Heart left ventricle (tissue), 16 donors: Measurements from ENCODE around the gene ENAM. TPM values are rescaled to one million over a fixed set of nuclear protein-coding genes. Genes with fewer than 3 reads are reported as not detected.
"Not testable (repeated sequence)": the region's sequence is repeated elsewhere in the genome, so short reads cannot be mapped to it uniquely, and the experiment has no call there.

ENCODE experiments used
- ATAC-seq, 4 donors: fragments of 200-7000 bp; cut with Tn5 transposase; one replicate each; pipeline ENCODE4 v1.9.1; 2020 to 2022; ENCODE audit warnings: moderate library complexity in 4 of 4, mild to moderate bottlenecking in 3 of 4, moderate number of reproducible peaks in 1 of 4
- DNase-seq, 5 donors: peaks; one replicate each; pipeline ENCODE4 v3.0.0-alpha.2; 2020
- H3K27ac ChIP-seq, 12 donors: fragments of 200-600 bp; sonication (generic) in 4 of 12; one replicate each; pipeline versions ENCODE4 v1.5.0 to v1.8.0; 2016 to 2022; ENCODE audit warnings: mild to moderate bottlenecking in 2 of 12
- H3K27me3 ChIP-seq, 9 donors: fragments of 200-600 bp; sonication (generic) in 2 of 9; one replicate each; pipeline versions ENCODE4 v1.5.1 to v1.8.0; 2016 to 2022; ENCODE audit warnings: mild to moderate bottlenecking in 3 of 9
- H3K36me3 ChIP-seq, 9 donors: fragments of 200-600 bp; sonication (generic) in 2 of 9; one replicate each; pipeline versions ENCODE4 v1.5.0 to v1.8.0; 2018 to 2022; ENCODE audit warnings: mild to moderate bottlenecking in 2 of 9
- H3K4me1 ChIP-seq, 12 donors: fragments of 200-600 bp; sonication (generic) in 4 of 12; one replicate each; pipeline versions ENCODE4 v1.5.0 to v1.8.0; 2016 to 2022; ENCODE audit warnings: mild to moderate bottlenecking in 3 of 12
- H3K4me3 ChIP-seq, 12 donors: fragments of 200-600 bp; sonication (generic) in 4 of 12; one replicate each; pipeline versions ENCODE4 v1.5.0 to v1.8.0; 2017 to 2022; ENCODE audit warnings: mild to moderate bottlenecking in 9 of 12, moderate library complexity in 4 of 12
- H3K9me3 ChIP-seq, 12 donors: fragments of 200-600 bp; sonication (generic) in 4 of 12; one replicate each; pipeline versions ENCODE4 v1.5.0 to v1.8.0; 2016 to 2022; ENCODE audit warnings: mild to moderate bottlenecking in 1 of 12
- POLR2A ChIP-seq, 2 donors: fragments of 450-650 bp; IDR thresholded peaks; one replicate each; pipeline ENCODE4 v1.6.1; 2017; ENCODE audit warnings: antibody characterized with exemption in 2 of 2, mild to moderate bottlenecking in 2 of 2, moderate library complexity in 2 of 2
- WGBS, 4 donors: extraction: QIAGEN DNeasy Blood & Tissue Kit in 2 of 4; methylation state at CpG; one replicate each; pipeline versions ENCODE4 v1.1.5 to v1.1.7; 2013 to 2018; 5-methylcytosine and 5-hydroxymethylcytosine counted together
- intact Hi-C, 10 donors: fragments of 100-400 bp; cut with DNase I; formaldehyde crosslinking; loops; one replicate each; pipeline versions ENCODE4 v1.11.1 to v1.14.2; 2022
- polyA plus RNA-seq, 2 donors: library from polyadenylated mRNA; stranded (reverse); fragments of 200-250 nt; gene quantifications; one replicate each; pipeline ENCODE4 v1.2.3, GENCODE V29; 2013
- total RNA-seq, 9 donors: library from RNA; depleted of rRNA in 2 of 9; stranded (reverse); fragments of >200 nt in 2 of 9; fragmentation: NEBNext Ultra II Directional in 3 of 9; extraction: Animal tissue kit (Norgen Biotek cat#: 25700) in 3 of 9; gene quantifications; one replicate each; pipeline versions ENCODE4 v1.1.0 to v1.2.4, GENCODE V29; 2016 to 2023
- TF ChIP-seq, protein P1 (sequence below), 12 donors: fragments of 200-600 bp; sonication (generic) in 4 of 12; IDR thresholded peaks; one replicate each; pipeline versions ENCODE4 v1.5.0 to v1.8.0; 2018 to 2022; ENCODE audit warnings: antibody characterized with exemption in 12 of 12, mild to moderate bottlenecking in 5 of 12
- donor health status: ischemic (EF 13 %, LVEDD 7.1; RV severe dilation, severe dysfunction).
- donor health status: healthy with polysubstance abuse.
- donor health status: DM: no; HTN: yes; CAD: no.
- donor health status: DM: no; HTN: no; CAD: no.
- donor health status: ischemic (EF 25% LVEDD 6.9; RV normal size, moderate dysfunction).
- donor health status: ischemic (EF 25% LVEDD 5.7; RV mildly dilated, moderate dysfunction).
- donor health status: healthy.
- donor health status: DM: yes; HTN: yes; CAD: no.
- donor health status: ischemic (EF 35%, LVEDD 5.7; RV mildly dilated, moderate dysfunction).
- donor health status: nonischemic (EF 11% LVEDD 7.7; RV severe dilation, severe dysfunction).
- donor health status: DM: yes; HTN: yes; CAD: no.
- donor health status: PGD.
- donor health status: ischemic (EF 29% LVEDD 5.4; RV normal size, mild dysfunction).
- donor health status: nonischemic (EF 23%, LVEDD 6.1; RV moderate dilation, normal function).

ENAM gene
- total and polyA plus RNA-seq, 11 donors, result 0.98 to 16.0 (median 6.8) TPM

- peaks cover 0 to 16% (median 0%) of the 10 kb centered on the region in 12 donors for H3K4me1 ChIP-seq
- no peaks in the 10 kb centered on the region for H3K9me3 ChIP-seq
- intact Hi-C loops, result no loop called here
- TF ChIP-seq POLR2A (IDR thresholded peaks at IDR 0.05), result no peak
- TF ChIP-seq, protein P1, sequence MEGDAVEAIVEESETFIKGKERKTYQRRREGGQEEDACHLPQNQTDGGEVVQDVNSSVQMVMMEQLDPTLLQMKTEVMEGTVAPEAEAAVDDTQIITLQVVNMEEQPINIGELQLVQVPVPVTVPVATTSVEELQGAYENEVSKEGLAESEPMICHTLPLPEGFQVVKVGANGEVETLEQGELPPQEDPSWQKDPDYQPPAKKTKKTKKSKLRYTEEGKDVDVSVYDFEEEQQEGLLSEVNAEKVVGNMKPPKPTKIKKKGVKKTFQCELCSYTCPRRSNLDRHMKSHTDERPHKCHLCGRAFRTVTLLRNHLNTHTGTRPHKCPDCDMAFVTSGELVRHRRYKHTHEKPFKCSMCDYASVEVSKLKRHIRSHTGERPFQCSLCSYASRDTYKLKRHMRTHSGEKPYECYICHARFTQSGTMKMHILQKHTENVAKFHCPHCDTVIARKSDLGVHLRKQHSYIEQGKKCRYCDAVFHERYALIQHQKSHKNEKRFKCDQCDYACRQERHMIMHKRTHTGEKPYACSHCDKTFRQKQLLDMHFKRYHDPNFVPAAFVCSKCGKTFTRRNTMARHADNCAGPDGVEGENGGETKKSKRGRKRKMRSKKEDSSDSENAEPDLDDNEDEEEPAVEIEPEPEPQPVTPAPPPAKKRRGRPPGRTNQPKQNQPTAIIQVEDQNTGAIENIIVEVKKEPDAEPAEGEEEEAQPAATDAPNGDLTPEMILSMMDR (IDR thresholded peaks at IDR 0.05), result no peak
- no peaks in the 10 kb centered on the region for H3K36me3 ChIP-seq
- DNase-seq, result no peak
- H3K27me3 ChIP-seq, result no peaks in the 10 kb centered on the region
- H3K27ac ChIP-seq, result no peak overlapping the region
- no peak for ATAC-seq
- 87 to 93% (median 89%) methylated on average over 5 of the region's 5 CpGs for whole genome bisulfite sequencing, 4 donors
- no peak overlapping the region for H3K4me3 ChIP-seq
These were observed 5.9 kb downstream of the ENAM start for GRCh38 chr4:70634482-70634881.

DNA sequence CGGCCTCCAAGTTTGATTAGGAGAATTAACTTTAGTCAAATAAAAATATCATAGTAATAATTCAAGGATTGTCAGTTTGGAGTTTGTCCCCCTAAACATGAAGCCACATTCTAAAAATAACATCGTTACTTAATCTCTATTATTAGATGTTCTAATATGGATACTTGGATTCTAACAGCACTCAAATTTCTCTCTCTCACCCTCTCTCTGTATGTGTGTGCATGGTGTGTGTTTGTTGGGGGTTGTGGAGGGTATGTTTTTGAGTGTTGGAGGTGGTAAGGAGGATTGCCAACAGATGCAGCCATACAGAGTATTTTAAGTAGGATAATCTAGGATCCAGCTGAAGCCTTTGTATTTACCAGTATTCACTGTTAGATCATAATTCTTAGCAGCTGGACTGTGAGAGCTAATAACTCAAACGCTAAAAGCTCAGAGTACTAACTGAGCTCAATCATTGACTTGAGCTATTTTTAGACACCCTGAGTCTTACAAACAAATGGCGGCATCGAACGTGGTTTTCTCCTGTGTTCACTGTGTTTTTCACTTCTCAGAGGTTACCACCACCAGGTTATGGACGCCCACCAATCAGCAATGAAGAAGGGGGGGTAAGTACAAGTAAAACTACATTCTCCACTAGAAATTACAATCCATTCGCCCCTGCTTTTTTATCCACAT, 8.8 kb downstream of the ENAM start:
- intact Hi-C loops, result loop anchor here in 1 of 10 donors (5.0 kb wide), 1 partner anchor 50 kb away; the partner anchor contains the start of gene UTP3
- H3K9me3 ChIP-seq, result no peaks in the 10 kb centered on the region
- peak overlapping the region in 9 of 12 donors; percentile 9 to 40 (median 29) for H3K4me3 ChIP-seq
- DNase-seq (no peak), ATAC-seq (peak; percentile 75 to 90 (median 90))
- H3K36me3 ChIP-seq, result no peaks in the 10 kb centered on the region
- H3K27ac ChIP-seq, result peak overlapping the region; percentile 41 to 85 (median 70)
- 30 to 41% (median 38%) methylated on average over 8 of the region's 8 CpGs for WGBS, 4 donors
- peaks cover 0 to 16% (median 0%) of the 10 kb centered on the region in 12 donors for H3K4me1 ChIP-seq
- TF ChIP-seq, protein P1 (IDR thresholded peaks at IDR 0.05), result no peak
- TF ChIP-seq POLR2A (IDR thresholded peaks at IDR 0.05), result no peak
- H3K27me3 ChIP-seq, result no peaks in the 10 kb centered on the region

DNA sequence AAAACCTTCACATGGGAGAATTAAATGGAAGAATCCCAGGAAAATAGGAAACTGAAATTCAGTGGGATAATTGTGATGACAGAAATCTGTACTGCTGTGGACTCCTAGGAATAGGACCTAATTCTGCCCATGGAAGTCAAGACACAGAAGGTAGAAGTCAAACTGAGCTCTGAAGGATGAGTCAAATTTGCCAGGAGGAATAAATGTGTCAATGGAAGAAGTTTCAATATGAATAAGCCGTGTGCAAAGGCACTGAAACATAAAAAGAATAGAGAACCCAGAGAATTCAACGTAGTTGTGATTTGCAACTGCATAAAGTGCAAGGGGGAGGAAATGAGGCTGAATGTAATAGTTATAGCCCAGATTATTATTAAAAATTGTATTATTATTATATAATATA, 11.6 kb downstream of the ENAM start:
- no peak overlapping the region for H3K27ac ChIP-seq
- H3K36me3 ChIP-seq, result no peaks in the 10 kb centered on the region
- no peak for DNase-seq
- TF ChIP-seq, protein P1 (IDR thresholded peaks at IDR 0.05), result no peak
- TF ChIP-seq POLR2A (IDR thresholded peaks at IDR 0.05), result no peak
- intact Hi-C loops, result loop anchor here in 1 of 10 donors (10.0 kb wide), 1 partner anchor 365 kb away; no protein-coding TSS in a partner anchor
- H3K9me3 ChIP-seq, result no peaks in the 10 kb centered on the region
- H3K4me1 ChIP-seq, result peaks cover 0 to 16% (median 0%) of the 10 kb centered on the region in 12 donors
- WGBS, 4 donors, result 82 to 90% (median 85%) methylated on average over 2 of the region's 2 CpGs
- no peaks in the 10 kb centered on the region for H3K27me3 ChIP-seq
- ATAC-seq, result no peak
- H3K4me3 ChIP-seq, result no peak overlapping the region

DNA sequence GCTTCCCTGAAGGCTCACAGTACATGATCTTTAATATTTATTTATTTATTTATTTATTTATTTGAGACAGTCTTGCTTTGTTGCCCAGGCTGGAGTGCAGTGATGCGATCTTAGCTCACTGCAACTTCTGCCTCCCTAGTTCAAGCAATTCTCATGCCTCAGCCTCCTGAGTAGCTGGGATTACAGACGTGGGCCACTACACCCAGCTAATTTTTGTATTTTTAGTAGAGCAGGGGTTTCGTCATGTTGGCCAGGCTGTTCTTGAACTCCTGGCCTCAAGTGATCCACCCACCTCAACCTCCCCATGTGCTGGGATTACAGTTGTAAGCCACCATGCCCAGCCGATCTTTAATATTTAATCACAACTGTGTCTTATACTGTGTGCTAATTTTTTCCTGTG, 22.2 kb downstream of the ENAM start:
- not testable (repeated sequence) for H3K4me3 ChIP-seq, H3K9me3 ChIP-seq, H3K4me1 ChIP-seq, H3K27me3 ChIP-seq, H3K27ac ChIP-seq, ATAC-seq, DNase-seq, H3K36me3 ChIP-seq
- WGBS, 4 donors, result 79 to 89% (median 85%) methylated on average over 4 of the region's 4 CpGs
- intact Hi-C loops, result loop anchor here in 8 of 10 donors (5.0 to 10.0 kb wide), 6 partner anchors 354 to 1064 kb away; no protein-coding TSS in a partner anchor
